CD1c-positive myeloid dendritic cell (primary cell): ENCODE data around the gene ZNRF1.
"Not testable (repeated sequence)": the region's sequence is repeated elsewhere in the genome, so short reads cannot be mapped to it uniquely, and the experiment has no call there.

Experiments used
- DNase-seq: peaks from one replicate; pipeline ENCODE4 v3.0.0-alpha.2; 2016; ENCODE audit errors: extremely low spot score

The ZNRF1 gene

DNA sequence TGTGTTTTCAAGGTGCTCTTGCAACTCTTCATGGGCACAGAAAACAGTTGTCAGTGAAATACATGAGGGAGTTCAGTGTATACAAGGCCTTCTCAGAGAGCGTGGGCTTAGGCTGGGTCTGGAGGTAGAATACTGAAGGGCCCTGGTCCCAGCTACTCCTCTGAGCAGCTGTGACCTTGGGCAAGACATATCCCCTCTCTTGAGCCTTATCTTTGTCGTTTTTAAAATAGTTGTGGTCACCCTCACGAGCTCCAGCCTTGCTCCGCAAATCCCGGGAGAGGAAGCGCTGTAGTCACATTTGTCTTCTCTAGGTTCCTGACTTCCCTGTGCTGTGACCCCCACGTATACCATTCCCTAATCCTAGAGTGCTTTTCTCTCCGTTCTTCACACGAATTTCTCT is 3.6 kb downstream of the ZNRF1 start:
- DNase-seq, result no peak

DNA sequence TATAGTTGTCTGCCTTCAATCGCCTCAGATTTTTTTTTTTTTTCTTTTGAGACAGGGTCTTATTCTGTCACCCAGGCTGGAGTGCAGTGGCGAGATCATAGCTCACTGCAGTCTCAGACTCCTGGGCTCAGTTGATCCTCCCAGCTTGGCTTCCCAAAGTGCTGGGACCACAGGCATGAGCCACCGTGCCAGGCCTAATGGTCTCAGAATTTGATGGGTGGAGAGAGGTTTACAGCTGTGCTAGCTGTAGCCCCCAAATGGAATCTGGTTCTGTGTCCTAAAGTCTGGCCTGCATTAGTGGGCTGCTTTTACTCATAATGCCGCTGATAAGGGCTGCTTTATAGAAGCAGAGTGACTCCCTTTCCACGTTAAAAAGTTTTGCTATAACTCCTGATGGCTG is 5.1 kb downstream of the ZNRF1 start:
- DNase-seq, result no peak

DNA sequence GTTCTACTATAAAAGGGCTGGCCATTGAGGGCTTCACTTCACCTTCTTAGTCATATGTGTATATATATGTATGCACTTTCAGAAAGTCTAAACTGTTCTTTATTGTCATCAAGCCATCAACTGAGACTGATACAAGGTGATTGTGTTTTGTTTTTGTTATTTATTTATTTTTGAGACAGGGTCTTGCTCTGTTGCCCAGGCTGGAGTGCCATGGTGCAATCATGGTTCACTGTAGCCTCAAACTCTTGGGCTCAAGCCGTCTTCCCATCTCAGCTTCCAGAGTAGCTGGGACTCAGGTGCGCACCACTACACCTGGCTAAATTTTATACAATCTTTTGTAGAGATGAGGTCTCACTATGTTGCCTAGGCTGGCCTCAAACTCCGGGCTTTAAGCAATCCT is 5.6 kb downstream of the ZNRF1 start:
- no peak for DNase-seq

DNA sequence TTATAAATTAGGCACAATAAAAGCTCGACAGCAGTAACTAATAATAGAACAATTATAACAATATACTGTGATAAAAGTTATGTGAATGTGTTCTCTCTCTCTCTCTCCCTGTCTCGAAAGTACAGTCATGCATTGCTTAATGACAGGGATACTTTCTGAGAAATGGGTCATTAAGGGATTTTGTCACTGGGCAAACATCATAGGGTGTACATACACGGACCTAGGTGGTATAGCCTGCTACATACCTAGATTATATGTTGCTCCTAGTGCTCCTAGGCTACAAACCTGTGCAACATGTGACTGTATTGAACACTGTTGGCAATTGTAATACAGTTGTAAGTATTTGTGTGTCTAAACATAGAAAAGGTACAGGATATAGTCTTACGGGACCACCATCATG is 6.9 kb downstream of the ZNRF1 start:
- no peak for DNase-seq

DNA sequence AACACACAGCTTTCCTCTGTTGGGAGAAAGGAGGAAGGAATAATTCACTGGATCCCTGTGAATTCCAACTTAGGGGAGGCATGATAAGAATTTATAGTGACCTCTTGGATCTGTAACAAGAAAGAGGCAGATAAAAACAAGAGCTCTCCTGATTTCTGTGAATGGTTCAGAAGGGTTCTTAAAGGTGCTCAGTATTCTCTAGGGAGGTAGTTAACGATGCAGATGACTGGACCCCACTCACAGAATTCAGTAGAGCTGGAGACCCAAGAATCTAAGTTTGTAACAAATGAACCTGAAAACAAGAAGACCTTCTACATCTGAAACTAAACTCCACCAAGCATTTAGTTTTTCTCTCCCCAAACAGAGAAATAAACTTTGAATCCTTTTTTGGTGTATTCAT is 8.6 kb downstream of the ZNRF1 start:
- DNase-seq, result no peak

GRCh38 chr16:75010427-75010826 is 11.6 kb downstream of the ZNRF1 start:
- DNase-seq, result no peak

DNA sequence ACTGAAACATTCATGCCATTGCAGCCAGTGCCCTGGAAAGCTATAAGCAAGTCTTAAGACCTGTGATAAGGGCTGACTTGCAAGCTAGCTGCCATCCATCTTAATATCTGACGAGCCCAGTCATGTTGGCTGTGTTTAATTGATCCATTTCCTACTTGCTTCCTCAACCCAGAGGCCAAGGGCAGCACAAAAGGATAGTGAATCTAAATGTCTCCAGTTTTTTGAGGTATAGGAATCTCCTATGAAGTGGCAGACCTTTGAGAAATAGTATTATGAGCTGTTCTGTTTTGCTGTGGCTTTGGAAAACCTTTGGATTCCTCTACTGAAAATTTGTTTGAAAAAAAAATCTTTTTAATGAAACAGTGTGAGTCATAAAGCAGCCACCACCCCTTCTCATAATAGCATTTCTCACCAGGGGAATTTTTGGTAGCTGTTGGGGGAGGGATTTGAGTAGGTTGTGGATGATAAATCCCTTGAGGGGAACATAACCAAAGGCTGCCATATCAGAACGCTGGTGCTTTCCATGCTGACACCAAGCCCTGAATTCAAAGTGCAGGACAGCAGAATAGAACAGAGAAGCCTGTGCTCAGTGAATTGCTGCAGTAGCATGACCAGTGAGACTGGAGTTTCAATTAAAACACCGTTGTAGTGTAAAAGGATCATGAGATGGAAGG is 12.9 kb downstream of the ZNRF1 start:
- DNase-seq, result peak; percentile 38

DNA sequence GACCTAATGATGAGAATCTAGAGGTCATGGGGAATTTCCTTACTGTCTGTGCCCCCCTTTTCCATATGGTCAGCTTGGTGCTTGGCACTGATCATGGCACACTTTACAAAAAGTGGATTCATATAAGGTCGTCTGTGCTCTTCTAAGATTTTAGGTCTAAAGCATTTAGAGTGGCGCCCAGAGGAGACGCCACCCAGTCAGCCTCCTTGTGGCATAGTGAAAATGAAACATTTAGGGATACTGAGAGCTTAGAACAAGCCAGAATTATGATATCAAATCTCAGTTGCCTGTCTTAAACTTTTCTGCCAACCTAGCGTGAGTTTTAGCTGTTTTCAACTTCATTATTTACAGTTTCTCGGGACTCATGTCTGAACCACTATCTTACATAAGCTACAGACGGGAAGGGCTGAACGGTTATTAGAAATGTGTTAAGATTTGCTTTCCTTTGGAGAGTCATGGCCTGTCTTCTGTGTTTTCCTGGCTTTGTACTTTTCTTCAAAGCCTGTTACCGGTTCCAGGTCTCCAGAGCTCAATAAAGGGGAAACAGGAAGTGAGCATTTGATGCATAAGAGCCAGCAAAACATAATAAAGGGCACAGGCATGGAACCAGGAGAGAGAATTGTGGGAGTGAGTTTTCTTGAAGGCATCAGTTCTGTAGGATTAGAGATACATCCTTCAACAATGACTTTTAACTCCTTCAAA is 13.7 kb downstream of the ZNRF1 start:
- no peak for DNase-seq

GRCh38 chr16:75013123-75013522 is 14.3 kb downstream of the ZNRF1 start:
- DNase-seq, result not testable (repeated sequence)

- DNase-seq, result no peak
These were observed 15.5 kb downstream of the ZNRF1 start for GRCh38 chr16:75014318-75014717.

- DNase-seq, result not testable (repeated sequence)
These were observed 17.7 kb downstream of the ZNRF1 start for GRCh38 chr16:75016451-75017081.

- no peak for DNase-seq
These were observed 19.1 kb downstream of the ZNRF1 start for GRCh38 chr16:75017670-75018525.

DNA sequence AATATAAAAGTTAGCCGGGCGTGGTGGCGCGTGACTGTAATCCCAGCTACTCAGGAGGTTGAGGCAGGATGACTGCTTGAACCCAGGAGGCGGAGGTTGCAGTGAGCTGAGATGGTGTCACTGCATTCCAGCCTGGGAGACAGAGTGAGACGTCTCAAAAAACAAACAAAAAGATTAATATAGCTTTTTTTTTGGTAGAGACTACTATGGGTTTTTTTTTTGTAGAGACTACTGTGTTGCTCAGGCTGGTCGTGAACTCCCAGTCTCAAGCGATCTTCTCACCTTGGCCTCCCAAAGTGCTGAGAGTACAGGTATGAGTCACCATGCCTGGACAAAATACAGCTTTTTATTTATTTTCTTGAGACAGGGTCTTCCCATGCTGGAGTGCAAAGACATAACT is 20.2 kb downstream of the ZNRF1 start:
- DNase-seq, result no peak

GRCh38 chr16:75019586-75019985 is 20.8 kb downstream of the ZNRF1 start:
- no peak for DNase-seq

- no peak for DNase-seq
These were observed 22.6 kb downstream of the ZNRF1 start for GRCh38 chr16:75021410-75021809.

DNA sequence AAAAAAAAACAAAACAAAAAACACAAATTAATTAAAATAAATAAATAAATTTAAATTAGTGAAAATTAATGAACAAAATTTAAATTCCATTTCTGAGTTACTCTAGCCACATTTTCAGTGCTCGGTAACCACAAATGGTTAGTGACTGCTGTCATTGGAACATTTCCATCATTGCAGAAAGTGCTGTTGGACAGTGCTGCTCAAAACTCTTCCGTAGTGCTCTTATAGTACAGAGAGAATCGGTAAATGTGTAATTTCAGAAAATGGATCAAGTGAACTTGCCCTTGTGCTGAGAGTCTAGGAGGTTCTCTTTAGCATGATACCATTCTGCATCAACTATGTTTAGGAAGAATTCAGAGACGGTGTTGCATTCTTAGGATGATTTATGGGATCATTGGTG is 23.7 kb downstream of the ZNRF1 start:
- DNase-seq, result no peak

- DNase-seq, result no peak
These were observed 24.2 kb downstream of the ZNRF1 start for GRCh38 chr16:75023009-75023408.

DNA sequence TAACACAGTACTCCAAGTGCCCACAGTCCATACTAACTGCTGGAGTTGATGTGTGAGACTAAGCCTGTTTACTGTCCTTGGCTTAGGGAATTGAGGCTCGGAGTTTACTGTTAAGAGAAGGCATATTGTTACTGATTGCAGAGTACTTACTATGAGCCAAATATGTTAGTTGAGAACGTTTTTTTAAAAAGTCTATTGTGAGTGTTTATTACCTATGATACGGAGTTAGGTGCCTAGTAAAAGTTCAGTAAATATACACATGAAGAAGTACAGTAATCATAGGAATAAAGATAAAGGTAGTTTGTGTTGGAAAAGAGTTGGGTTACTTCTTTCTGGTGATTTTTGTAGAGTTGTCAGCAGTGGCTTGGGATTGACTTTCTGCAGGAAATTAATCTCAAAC is 25.4 kb downstream of the ZNRF1 start:
- DNase-seq, result no peak

DNA sequence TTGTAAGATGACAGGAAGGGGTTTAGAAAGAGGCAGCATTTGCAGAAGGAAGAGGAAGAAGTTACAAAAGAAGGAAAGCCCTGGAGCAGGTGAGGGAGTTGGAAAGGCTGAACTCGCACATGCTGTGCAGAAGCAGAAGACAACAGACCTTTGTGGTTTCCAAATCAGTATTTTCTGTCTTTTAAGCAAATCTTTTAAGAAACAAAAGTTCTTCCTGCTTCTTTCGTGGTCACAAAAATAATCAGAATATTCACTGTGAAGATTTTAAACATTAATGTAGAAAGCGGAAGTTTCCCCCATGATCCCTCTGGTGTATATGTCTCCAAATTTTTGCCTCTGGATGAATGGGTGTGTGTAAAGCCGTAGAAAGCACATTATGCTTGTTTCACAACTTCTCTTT is 25.8 kb downstream of the ZNRF1 start:
- peak; percentile 48 for DNase-seq

DNA sequence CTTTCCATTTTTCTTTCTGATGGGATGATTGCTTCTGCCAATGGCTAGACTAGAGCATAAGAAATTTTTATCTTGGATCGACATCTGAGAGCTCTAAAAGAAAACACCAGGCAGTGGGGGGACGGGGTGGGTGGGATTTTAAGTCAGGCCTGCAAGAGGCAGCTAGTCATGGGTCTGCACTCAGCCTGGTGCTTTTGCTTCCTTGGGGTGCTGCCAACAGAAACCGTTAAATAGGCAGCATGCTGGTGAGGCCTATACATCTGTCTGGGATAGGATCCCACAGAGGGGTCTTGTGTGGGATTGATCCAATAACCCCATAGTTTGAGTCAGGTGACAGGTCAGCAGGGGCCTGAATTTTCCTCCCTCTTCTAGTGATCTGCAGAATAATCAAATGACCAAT is 26.9 kb downstream of the ZNRF1 start:
- no peak for DNase-seq

GRCh38 chr16:75026239-75026891 is 27.5 kb downstream of the ZNRF1 start:
- DNase-seq, result not testable (repeated sequence)

GRCh38 chr16:75026892-75027391 is 28.1 kb downstream of the ZNRF1 start:
- no peak for DNase-seq
